Measurements from ENCODE around the gene VWCE.
"Not testable (repeated sequence)": the region's sequence is repeated elsewhere in the genome, so short reads cannot be mapped to it uniquely, and the experiment has no call there.

Gene VWCE

DNA sequence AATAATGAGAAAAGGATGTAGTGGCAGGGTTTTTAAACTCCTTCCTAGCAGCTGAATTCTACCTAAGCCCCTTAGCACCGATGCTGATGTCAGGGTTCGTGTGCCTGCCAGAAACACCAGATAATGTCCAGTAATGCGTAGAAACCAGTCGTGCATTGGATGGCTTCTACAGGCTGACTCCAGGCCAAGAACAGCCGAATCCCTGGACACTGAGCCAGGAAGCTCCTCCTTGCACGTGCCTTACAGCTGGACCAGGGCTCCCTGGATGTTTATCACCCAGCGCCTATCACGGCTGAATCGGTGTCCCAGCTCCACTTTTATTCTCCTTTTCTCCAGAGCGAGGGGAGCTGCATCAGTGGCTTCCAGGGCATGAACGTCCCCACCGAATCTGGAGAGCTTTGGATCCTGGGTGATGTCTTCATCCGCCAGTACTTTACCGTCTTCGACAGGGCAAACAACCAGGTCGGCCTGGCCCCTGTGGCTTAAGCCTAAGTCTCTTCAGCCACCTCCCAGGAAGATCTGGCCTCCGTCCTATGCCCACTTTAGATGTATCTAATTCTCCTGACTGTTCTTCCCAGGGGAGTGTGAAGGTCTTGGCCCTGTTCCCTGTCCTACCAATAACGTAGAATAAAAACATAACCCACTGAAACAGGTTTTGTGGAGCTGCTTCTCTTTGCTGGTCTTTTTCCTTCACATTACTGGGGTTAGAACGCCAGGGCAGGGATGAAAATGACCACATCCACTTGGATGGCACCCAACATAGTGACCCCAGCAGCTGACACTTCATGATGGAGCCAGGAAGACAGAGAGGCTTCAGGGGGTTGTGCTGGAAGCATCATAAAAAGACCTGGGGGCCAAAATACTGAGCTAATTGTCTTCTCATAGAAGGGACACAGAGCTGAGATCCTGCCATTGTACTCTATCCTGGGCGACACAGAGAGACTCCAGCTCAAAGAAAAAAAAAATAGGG, 44.0 kb downstream of the VWCE start:
- not testable (repeated sequence) for DNase-seq

DNA sequence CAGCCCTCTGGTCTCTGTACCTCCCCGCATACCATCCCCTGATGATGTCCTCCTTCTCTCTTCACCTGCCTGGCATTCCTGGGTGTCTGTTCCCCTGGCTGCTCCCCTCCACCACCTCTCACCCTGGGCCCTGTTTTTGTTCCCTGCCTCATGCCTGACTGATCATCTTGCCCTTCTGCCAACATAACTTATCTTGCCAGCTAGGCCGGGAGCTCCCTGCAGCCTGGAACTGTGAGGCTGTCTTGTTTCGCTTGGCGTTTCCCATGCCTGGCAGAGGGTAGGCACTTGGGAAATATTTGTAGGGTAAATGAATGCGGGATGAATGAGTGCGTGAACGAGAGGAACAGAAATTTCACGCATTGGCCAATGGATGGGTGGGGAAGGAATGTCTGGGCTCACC, 45.9 kb downstream of the VWCE start:
- DNase-seq = not testable (repeated sequence)

GRCh38 chr11:61248071-61248470, 47.0 kb downstream of the VWCE start:
- DNase-seq = not testable (repeated sequence)

GRCh38 chr11:61245284-61245964, 49.7 kb downstream of the VWCE start:
- DNase-seq = not testable (repeated sequence)

GRCh38 chr11:61241526-61241925, 53.6 kb downstream of the VWCE start:
- not testable (repeated sequence) for DNase-seq

DNA sequence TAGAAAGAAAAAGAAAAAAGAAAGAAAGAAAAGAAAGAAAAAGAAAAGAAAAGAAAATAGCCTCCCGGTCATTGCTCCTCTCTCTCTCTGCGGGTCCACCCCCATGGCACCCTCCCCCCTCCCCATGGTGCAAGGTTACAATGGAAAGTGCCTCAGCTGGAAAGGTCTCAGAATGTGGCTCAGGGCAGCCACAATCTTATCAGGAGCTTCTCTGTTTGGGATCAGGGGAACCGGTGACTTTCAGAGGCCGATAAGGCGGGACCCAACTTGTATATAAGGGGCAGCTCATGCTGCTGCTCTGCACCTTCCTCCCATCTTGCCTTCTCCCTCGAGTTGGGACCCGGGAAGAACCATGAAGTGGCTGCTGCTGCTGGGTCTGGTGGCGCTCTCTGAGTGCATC, 54.2 kb downstream of the VWCE start, which contains the start of gene PGA5:
TSS of gene PGA5 (plus strand) at position 301 of the 400 bp plus-strand sequence. CDS start at position 353, 52 bp downstream.
- DNase-seq = not testable (repeated sequence)

GRCh38 chr11:61240288-61240687, 54.8 kb downstream of the VWCE start:
- not testable (repeated sequence) for DNase-seq

DNA sequence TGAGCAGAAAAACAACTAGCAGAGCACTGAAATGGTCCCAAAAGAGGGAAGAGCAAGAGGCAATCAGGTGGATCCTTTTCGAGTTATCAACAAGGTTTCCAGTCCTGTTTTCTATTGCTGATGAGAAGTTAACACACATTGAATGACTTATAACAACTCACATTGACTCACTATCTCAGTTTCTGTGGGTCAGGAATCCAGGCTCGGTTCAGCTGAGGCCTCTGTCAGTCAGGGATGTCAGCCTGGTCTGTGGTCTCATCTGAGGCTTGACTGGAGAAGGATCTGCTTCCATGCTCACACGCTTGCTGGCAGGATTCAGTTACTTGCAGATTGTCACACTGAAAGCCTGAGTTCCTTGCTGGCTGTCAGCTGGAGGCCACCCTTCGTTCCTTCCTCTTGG, 58.0 kb downstream of the VWCE start:
- DNase-seq = not testable (repeated sequence)

- DNase-seq = not testable (repeated sequence)
Observed at GRCh38 chr11:61232548-61233145, 62.5 kb downstream of the VWCE start.

DNA sequence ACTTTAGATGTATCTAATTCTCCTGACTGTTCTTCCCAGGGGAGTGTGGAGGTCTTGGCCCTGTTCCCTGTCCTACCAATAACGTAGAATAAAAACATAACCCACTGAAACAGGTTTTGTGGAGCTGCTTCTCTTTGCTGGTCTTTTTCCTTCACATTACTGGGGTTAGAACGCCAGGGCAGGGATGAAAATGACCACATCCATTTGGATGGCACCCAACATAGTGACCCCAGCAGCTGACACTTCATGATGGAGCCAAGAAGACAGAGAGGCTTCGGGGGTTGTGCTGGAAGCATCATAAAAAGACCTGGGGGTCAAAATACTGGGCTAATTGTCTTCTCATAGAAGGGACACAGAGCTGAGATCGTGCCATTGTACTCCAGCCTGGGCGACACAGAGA, 63.5 kb downstream of the VWCE start:
- not testable (repeated sequence) for DNase-seq

DNA sequence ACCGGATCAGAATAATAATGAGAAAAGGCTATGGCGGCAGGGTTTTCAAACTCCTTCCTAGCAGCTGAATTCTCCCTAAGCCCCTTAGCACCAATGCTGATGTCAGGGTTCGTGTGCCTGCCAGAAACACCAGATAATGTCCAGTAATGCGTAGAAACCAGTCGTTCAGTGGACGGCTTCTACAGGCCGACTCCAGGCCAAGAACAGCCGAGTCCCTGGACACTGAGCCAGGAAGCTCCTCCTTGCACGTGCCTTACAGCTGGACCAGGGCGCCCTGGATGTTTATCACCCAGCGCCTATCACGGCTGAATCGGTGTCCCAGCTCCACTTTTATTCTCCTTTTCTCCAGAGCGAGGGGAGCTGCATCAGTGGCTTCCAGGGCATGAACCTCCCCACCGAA, 64.1 kb downstream of the VWCE start:
- not testable (repeated sequence) for DNase-seq

DNA sequence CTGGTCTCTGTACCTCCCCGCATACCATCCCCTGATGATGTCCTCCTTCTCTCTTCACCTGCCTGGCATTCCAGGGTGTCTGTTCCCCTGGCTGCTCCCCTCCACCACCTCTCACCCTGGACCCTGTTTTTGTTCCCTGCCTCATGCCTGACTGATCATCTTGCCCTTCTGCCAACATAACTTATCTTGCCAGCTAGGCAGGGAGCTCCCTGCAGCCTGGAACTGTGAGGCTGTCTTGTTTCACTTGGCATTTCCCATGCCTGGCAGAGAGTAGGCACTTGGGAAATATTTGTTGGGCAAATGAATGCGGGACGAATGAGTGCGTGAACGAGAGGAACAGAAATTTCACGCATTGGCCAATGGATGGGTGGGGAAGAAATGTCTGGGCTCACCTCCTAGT, 65.7 kb downstream of the VWCE start:
- not testable (repeated sequence) for DNase-seq

- not testable (repeated sequence) for DNase-seq
Observed at GRCh38 chr11:61226457-61227137, 68.5 kb downstream of the VWCE start.

DNA sequence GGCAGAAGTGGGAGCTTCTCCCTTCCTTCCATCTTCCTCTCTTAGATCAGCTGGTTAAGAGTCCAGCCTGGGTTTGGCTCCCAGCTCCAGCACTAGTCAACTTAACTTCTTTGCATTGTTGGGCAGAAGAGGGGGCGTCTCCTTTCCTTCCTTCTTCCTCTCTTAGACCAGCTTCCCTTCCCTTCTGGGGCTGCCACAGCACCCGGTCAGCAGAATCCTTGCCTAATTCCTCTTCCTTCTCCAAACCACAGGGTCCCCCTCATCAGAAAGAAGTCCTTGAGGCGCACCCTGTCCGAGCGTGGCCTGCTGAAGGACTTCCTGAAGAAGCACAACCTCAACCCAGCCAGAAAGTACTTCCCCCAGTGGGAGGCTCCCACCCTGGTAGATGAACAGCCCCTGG, 72.4 kb downstream of the VWCE start:
- not testable (repeated sequence) for DNase-seq

DNA sequence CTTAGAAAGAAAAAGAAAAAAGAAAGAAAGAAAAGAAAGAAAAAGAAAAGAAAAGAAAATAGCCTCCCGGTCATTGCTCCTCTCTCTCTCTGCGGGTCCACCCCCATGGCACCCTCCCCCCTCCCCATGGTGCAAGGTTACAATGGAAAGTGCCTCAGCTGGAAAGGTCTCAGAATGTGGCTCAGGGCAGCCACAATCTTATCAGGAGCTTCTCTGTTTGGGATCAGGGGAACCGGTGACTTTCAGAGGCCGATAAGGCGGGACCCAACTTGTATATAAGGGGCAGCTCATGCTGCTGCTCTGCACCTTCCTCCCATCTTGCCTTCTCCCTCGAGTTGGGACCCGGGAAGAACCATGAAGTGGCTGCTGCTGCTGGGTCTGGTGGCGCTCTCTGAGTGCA, 73.1 kb downstream of the VWCE start, which contains the start of gene PGA4:
TSS of gene PGA4 (plus strand) at position 301 of the 400 bp plus-strand sequence. CDS start at position 355, 54 bp downstream.
- DNase-seq = not testable (repeated sequence)

GRCh38 chr11:61219016-61219415, 76.1 kb downstream of the VWCE start:
- DNase-seq = not testable (repeated sequence)

DNA sequence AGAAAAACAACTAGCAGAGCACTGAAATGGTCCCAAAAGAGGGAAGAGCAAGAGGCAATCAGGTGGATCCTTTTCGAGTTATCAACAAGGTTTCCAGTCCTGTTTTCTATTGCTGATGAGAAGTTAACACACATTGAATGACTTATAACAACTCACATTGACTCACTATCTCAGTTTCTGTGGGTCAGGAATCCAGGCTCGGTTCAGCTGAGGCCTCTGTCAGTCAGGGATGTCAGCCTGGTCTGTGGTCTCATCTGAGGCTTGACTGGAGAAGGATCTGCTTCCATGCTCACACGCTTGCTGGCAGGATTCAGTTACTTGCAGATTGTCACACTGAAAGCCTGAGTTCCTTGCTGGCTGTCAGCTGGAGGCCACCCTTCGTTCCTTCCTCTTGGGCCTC, 76.8 kb downstream of the VWCE start:
- DNase-seq = not testable (repeated sequence)

DNA sequence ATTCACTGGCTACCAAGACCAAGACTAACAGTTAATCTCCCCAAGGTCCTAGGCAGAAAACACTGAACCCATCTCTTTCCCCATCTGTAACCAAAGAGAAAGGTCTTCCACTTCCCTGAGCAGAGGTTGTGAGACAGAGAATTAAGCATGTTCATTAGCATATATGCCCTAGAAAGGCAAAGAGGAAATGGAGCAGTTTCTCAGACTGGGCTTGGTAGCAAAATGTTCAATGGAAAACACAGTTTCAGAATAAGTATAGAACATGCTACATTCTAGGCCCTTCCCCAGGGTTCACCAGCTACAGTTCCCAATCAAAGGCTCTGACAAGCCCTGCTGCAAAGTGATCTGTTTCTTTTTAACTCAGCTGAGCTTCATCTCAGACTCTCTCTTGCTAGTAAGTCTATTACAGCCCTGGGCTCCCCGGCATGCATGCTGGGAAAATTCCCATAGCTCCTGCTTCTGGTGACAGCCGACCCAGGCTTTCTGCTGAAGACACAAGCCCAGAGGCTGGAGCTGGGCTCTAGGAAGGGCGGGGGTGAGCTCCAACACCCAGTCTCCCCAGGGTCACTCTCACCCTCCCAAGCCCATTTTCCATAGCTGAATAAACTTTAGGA, 81.3 kb downstream of the VWCE start:
- not testable (repeated sequence) for DNase-seq

DNA sequence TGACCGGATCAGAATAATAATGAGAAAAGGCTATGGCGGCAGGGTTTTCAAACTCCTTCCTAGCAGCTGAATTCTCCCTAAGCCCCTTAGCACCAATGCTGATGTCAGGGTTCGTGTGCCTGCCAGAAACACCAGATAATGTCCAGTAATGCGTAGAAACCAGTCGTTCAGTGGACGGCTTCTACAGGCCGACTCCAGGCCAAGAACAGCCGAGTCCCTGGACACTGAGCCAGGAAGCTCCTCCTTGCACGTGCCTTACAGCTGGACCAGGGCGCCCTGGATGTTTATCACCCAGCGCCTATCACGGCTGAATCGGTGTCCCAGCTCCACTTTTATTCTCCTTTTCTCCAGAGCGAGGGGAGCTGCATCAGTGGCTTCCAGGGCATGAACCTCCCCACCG, 82.9 kb downstream of the VWCE start:
- not testable (repeated sequence) for DNase-seq

GRCh38 chr11:61211327-61211952, 83.7 kb downstream of the VWCE start:
- DNase-seq = not testable (repeated sequence)

DNA sequence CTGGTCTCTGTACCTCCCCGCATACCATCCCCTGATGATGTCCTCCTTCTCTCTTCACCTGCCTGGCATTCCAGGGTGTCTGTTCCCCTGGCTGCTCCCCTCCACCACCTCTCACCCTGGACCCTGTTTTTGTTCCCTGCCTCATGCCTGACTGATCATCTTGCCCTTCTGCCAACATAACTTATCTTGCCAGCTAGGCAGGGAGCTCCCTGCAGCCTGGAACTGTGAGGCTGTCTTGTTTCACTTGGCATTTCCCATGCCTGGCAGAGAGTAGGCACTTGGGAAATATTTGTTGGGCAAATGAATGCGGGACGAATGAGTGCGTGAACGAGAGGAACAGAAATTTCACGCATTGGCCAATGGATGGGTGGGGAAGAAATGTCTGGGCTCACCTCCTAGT, 84.5 kb downstream of the VWCE start:
- not testable (repeated sequence) for DNase-seq

Measured in NCI-H2081 (cell line).